ENCODE measurements around the gene ZNF354B.

DNA sequence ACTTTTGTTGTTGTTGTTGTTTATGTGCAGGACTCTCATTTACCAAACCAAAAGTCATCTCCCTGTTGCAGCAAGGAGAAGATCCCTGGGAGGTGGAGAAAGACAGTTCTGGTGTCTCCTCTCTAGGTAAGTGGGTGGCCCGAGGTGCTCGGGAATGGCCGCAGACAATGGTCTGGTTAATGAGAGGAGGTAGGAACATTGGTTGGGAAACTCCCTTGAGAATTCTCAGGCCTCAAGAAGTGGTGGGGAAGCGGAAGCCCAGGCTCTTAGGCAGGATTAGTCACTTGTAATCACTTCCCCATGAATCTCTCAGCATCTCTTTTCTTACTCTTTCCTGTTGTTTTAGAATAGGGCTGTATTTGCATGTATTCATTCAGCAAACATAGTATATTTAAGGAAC is 7.2 kb downstream of the ZNF354B start:
- TF ChIP-seq POLR2A (IDR thresholded peaks at IDR 0.05; ENCODE audit: low read depth, low read length) (no peak), SPI1 (IDR thresholded peaks at IDR 0.05; ENCODE audit: low read depth, low read length) (no peak), POLR2AphosphoS5 (IDR thresholded peaks at IDR 0.05; ENCODE audit: low read depth, low read length) (no peak), TAF1 (IDR thresholded peaks at IDR 0.05; ENCODE audit: low read depth, low read length) (no peak)
